Effector CD8-positive, alpha-beta T cell (primary cell): ENCODE data around the gene ADCY6.

ENCODE experiments used
- DNase-seq: peaks from one replicate; lab custom pipeline; 2025; lab: John Stamatoyannopoulos, UW
- total RNA-seq, 4 experiments: gene quantifications; one replicate each; lab custom pipeline; 2026; lab: John Stamatoyannopoulos, UW

The ADCY6 gene
- total RNA-seq, result 0 to 1.6 (median 0.31) reads per million in 4 experiments

- DNase-seq, result no peak
Observed at GRCh38 chr12:48788854-48789775, at the start of gene ADCY6. Gene ADCY6 (minus strand): TSS chr12:48789089. CDS start chr12:48783434, 5,655 bp downstream.

DNA sequence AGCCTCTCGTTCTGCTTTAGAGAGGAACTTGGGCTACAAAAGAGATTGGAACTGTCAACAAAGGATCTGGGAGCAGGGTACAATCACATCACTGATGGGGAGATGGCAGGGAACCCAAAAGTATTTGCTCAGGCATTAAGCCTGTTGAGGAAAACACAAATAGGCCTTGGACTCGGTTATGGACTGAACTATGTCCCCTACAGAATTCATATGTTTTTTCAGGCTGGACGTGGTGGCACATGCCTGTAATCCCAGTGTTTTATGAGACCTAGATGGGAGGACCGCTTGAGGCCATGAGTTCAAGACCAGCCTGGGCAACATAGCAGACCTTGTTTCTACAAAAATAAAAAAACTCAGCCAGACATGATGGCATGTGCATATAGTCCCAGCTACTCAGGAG, 49.2 kb upstream of the ADCY6 start:
- DNase-seq, result no peak

DNA sequence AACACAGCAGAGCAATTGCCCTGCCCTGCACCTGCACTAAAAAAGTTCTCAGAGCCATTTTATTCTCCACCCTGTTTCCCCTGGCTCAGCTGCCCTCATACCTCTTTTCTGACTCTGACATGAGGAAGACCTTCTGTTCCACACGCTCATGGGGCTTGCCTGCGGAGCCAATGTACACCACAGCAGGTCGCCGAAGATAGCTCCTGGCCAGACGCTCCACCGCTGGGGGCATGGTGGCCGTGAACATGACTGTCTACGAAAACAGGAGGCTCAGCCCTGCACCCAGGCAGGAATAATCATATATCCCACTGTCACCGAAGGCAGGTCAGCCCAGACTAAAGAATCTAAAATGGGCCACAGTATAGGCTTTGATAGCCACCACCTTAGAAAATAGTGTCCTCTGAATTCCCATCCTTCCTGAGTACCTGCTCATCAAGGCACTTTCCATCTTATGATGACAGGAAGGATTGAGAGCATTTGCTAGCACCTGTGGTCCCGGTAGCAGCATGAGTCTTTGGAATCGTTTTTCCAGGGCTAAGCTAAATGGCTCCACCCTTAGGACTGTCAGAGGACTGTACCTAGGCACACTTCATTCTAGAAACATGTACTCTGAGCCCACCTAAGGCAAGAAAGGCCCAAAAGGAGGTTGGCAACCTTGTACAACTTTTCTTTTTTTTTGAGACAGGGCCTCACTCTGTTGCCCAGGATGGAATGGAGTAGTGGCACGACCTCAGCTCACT, 43.6 kb upstream of the ADCY6 start:
- DNase-seq, result no peak

DNA sequence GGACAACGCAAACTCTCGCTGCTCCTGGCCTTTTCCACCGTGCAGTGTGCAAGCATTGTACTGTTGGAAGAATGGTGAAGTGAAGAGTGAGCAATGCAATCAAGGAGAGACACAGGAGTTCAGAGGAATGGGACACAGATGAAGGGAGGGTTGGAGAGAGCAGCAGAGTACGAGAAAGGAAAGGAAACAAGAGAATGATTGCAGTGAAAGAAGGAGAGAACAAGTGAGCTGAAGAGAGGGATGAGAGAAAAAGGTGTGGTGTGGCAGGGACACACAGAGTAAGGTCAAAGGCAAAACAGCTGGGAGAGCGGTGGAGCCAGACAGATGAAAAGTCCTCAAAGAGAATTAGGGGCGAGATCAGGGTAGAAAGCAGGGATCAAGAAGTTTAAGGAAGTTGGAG, 42.4 kb upstream of the ADCY6 start:
- DNase-seq, result no peak

- no peak for DNase-seq
Observed at GRCh38 chr12:48828841-48829575, 40.1 kb upstream of the ADCY6 start.

- DNase-seq, result no peak
Observed at GRCh38 chr12:48828293-48828692, 39.4 kb upstream of the ADCY6 start.

DNA sequence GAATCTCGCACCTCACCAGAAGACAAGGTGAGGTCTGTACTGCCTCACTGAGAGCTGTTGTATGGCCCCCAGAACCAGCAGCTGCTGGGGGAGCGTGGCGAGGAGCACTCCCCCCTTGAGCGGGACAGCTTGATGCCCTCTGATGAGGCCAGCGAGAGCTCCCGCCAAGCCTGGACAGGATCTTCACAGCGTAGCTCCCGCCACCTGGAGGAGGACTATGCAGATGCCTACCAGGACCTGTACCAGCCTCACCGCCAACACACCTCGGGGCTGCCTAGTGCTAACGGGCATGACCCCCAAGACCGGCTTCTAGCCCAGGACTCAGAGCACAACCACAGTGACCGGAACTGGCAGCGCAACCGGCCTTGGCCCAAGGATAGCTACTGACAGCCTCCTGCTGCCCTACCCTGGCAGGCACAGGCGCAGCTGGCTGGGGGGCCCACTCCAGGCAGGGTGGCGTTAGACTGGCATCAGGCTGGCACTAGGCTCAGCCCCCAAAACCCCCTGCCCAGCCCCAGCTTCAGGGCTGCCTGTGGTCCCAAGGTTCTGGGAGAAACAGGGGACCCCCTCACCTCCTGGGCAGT, 38.7 kb upstream of the ADCY6 start:
- DNase-seq, result no peak

DNA sequence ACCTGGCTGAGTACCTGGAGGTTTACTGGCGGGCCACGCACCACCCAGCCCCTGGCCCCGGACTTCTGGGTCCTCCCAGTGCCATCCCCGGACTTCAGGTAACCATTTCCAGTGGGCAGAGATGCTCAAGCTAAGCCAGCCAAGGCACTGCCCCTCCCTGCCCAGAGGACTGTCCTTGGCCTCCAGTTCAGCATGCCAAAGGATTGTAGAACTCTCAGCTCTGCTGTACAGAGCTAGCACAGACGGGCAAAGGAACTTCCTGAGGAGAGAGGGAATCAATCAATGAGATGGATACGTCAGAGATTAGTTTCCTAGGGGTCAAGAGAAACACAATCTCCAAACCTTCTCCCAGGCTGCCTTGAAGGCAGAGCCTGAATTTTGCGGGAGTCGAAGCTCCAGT, 38.1 kb upstream of the ADCY6 start:
- no peak for DNase-seq

DNA sequence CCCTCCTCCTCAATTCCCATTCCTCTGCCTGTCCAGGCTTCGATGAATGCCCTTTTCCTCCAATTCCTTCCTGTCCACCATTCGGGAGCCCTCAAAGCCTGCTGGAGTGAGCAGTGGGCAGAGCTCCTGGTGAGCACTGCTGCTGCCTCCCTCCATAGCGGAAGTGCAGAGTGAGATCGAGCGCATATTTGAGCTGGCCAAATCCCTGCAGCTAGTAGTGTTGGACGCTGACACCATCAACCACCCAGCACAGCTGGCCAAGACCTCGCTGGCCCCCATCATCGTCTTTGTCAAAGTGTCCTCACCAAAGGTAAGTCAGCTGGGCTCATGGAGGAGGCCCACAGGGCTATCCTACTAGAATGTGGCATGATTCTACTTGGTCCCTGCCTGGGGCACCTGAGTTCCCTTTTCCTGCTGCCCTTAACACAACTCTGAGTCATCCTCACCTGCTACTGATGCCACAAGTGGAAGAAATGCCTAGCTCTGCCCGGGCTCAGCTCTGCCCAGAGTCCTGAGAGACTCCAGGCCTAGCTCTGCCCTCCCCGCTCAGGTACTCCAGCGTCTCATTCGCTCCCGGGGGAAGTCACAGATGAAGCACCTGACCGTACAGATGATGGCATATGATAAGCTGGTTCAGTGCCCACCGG, 37.4 kb upstream of the ADCY6 start:
- no peak for DNase-seq

- no peak for DNase-seq
Observed at GRCh38 chr12:48824905-48825304, 36.0 kb upstream of the ADCY6 start.

DNA sequence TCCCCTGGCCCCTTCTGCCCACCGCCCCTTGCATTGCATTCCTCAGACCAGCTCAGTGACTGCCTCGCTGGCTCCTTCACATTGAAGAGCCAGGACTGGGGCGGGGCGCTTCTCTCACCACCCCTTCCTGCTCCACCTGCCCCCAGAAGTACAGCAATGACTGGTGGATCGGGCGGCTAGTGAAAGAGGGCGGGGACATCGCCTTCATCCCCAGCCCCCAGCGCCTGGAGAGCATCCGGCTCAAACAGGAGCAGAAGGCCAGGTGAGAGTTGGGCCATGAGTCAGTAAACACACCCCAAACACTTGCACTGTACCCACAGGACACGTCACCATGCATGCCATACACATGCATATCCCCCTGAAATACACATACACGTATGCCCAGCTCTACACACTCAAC, 35.2 kb upstream of the ADCY6 start:
- DNase-seq, result no peak

DNA sequence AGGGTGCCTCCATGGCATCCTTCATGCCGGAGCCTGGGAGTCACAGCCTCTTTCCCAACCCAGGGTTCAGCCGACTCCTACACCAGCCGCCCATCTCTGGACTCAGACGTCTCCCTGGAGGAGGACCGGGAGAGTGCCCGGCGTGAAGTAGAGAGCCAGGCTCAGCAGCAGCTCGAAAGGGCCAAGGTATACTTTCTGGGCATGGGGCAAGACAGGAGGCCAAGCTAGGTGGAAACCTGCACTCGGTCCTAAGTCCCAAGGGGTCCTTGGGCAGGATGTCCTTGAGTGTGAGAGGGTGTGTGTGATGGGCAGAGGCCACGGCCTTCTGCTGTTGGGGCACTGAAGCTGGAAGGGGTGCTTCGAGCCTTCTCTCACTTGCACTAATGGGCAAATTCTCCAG, 34.4 kb upstream of the ADCY6 start:
- DNase-seq, result no peak

- DNase-seq, result no peak
Observed at GRCh38 chr12:48822711-48823110, 33.8 kb upstream of the ADCY6 start.

- DNase-seq, result no peak
Observed at GRCh38 chr12:48822139-48822538, 33.2 kb upstream of the ADCY6 start.

GRCh38 chr12:48819986-48820725, 31.3 kb upstream of the ADCY6 start:
- no peak for DNase-seq

GRCh38 chr12:48818831-48819590, 30.1 kb upstream of the ADCY6 start:
- DNase-seq, result no peak

DNA sequence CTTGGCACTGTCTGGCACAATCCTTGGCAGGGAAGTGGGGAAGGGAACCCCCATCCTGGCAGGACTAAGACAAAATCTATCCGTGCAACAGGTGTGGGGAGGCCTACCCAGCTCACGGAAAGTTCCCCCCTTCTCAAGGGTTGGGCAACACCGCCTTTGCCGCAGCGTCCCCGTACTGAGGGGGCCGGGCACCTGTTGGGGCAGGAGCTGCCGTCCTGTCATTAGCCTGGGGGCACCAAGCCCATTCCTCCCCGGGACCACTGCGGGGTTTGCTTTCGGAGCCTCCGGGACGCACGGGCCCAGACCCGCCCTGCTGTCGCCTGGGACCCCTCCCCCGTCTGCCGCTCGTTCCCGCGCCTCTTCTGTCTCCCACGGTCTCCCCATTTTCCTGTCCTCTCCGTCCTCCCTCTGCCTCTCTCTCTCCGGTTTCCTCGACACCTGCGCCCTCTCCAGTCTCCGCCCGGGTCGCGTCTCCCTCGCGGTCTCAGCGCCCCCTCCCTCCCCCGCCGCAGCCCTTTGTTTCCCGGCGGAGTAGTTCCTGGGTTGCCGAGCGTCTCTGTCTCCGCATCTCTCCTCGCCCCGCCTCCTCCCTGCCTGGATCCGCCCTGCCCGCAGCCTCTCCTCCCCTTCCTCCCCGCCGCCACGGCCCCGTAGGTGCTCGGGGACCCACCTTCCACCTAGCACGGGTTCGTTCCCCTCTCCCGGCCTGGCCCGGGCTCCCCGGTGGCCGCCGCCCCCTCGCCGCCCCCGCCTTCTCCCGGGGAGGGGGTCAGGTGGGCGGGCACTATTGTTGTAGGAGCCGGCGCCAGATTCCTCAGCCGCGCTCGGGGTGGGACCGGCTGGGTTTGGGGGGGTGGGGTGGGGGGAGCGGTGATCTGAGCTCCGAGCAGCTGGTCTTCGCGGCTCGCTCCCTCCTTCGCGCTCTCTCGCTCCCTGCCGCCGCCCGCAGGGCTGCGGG, 29.3 kb upstream of the ADCY6 start, which contains the start of gene CACNB3:
TSS of gene CACNB3 (plus strand) at position 624 of the 958 bp plus-strand sequence. CDS start 434 bp downstream, outside the sequence.
- DNase-seq, result peak; percentile 64

DNA sequence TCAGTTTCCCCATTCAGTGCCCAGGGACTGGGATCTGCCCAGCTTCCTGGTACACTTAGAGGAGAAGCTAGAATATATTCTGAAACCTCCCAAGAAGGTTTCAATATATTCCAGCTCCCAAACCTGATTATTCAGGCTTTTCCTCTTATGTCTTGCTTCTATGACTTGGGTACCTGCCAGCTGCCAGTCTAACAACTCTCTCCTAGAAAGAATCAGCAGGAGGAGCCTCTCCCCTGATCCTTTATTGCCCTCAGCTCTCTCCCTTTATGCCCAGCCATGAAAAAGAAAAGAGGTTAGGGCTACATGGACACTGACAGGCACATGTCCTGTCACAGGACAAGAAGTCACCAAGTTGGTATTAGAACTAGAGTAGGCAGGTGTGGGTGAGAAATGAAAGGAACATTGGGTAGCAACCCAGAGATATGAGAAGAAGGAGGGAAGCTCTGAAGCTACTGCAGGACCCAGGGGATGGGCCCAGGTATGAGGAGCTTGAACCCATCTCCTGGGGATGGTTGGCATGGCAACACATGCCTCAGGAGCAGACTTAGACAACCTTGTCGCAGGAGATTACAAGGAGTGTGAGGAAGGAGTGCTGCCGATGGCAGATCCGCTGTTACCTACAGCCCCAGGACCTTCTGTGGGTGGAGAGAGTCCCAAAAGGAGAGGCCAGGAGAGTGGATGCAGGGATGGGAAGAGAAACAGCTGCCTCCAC, 27.4 kb upstream of the ADCY6 start:
- DNase-seq, result no peak
